K562 treated with DMSO at 1 percent for 12 hours (cell line): Measurements from ENCODE around the gene PTK6. TPM values are rescaled to one million over a fixed set of nuclear protein-coding genes. Genes with fewer than 3 reads are reported as not detected.

ENCODE experiments used
- total RNA-seq: library from RNA; unstranded; fragments of 300-600 nt; gene quantifications from 2 replicates; pipeline ENCODE4 v1.2.3, GENCODE V29; 2022; ENCODE audit not compliant: insufficient read depth

Gene PTK6
- total RNA-seq, result not detected in 2 replicates

GRCh38 chr20:63536997-63537524 is at the start of gene PTK6:
Gene PTK6 (minus strand): TSS chr20:63537376. CDS start chr20:63537314, 62 bp downstream.

DNA sequence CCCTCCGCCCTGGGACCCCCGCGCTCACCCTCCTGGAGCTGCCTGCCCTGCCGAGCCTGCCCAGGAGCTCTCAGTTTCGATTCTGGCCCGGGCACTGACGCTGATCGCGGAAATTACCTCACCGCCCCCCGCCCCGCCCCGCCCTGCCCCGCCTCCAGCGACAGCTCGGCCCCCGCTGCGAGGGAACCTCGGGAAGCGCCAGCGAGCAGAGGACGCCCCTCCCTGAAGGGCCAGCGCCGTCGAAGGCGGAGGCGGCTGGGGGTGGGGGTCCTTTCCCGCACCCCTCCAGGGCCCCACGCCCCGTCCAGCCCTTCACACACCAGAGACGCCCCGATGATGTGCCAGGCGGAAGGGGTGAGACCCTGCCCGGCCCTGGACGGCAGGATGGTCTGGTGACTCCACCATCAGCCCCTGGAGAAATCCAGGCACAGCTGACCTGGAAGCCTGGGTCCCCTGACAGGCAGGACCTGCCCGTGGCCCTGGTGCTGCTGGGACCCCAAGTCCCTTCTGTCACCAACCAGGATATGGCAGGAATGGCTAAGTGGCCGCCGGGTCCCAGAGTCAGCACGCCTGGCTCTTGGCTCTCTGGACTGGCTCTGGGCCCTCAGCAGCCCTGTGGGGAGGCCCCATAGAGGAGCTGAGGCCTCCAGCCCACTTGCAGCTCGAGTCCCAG is 37.1 kb upstream of the PTK6 start, which contains the start of gene HELZ2:
HELZ2 (minus strand) TSS at position 84 of the 673 bp plus-strand sequence. CDS start 1,854 bp downstream, outside the sequence.

DNA sequence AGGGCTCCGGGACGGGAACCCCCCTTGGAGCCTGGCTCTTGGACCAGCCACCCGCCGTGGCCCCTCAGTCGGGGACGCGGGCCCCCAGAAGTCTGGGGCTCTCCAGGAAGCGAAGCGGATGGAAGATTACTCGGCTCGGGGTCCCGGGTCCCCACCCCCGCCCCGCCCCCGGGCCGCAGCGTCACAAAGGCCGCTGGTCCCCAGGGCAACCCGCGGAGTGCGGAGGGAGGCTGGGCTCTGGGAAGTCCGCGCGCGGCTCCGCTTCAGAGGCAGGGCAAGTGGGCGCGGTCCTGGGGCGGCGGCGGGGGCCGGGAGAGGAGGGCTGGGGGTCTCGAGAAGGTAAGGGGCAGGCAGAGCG is 16.7 kb upstream of the PTK6 start, which contains the start of gene FNDC11:
FNDC11 (plus strand) TSS at position 227 of the 358 bp plus-strand sequence. CDS start 1,505 bp downstream, outside the sequence.

DNA sequence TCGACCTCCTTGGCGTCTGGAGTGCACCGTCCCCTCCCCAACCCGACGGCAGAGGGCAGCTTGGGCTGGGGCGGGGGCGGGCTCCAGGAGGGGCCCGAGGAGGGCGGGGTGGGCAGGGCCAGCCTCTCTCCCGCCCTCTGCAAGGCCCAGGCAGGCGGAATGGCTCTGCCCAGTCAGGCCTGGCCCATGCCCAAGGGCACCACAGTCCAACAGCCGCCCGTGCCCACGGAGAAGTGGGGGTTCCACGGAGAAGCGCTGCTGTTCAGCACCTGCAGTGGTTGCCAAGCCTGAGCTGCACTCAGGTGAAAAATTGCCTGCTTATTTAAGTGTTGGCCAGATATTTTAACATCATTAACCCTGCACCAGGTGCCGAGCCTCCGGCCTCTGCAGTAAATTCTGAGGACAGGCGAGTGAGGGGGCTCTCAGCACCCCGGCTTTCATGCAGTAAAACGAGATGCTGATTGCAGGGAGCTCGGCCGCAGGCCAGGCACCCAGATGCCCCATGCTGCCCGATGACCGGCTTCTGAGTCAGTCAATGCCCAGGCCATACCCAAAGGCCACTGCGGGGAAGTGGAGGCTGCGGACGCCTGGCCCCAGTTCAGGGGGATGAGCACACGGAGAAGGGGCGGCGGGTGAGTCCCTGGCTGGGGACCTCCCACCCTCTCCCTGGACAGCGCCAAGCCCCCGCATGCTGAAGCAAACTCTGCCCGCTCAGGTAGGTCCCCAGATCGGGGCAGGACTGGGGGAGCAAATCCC is 10.7 kb upstream of the PTK6 start, which contains the start of gene SRMS:
SRMS (minus strand) TSS at position 25 of the 756 bp plus-strand sequence. CDS start 286 bp downstream, outside the sequence.

DNA sequence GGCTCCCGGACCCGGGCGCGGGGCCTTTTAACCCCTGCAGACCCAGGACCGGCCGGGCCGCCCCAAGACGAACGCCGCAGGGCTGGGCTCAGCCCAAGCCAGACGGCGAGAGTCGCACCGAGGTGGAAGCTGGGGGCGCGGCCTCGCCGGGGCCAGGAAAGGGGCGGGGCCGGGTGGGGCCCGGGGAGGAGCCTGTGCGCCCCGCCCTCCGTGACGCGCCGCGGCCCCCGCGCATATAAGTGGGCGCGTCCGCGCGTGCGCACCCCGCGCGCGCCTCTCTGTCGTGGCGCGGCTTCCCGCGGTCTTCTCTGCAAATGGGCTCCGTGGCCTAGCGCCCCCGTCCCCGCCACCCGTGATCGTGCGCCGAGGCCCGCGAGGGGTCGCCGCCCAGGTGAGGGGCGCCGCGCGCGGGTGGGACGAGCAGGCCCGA is 16.7 kb downstream of the PTK6 start, which contains the start of gene PPDPF:
PPDPF (plus strand) TSS at position 262 of the 430 bp plus-strand sequence. CDS start 544 bp downstream, outside the sequence.

DNA sequence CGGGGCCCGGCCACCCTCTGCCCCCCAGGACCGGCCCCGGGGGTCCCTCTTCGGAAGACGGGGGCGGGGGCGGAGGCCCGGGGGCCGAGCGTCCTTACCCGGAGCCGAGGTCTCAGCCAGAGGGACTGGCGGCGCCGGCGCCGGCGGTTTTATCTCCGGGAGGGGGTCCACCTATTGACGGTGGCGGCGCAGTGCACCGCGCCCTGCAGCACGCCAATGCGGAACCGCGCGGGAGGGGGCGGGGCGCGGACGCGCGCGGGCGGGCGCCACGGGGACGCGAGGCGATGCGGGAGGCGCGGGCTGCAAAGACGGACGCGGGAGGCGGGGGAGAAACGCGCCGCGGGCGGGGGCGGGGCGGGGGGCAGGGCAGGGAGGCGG is 38.2 kb downstream of the PTK6 start, which contains the start of gene EEF1A2:
EEF1A2 (minus strand) TSS at position 124 of the 378 bp plus-strand sequence. CDS start 1,320 bp downstream, outside the sequence.

Other genes starting within 250 kb of the PTK6 start
- gene COL20A1, start 244.2 kb downstream of the PTK6 start, total RNA-seq, result not detected in 2 replicates
- gene CHRNA4, start 176.0 kb downstream of the PTK6 start, total RNA-seq, result not detected in 2 replicates
- not detected in 2 replicates for gene KCNQ2, start 64.7 kb downstream of the PTK6 start, total RNA-seq
- 52.9 and 73.8 TPM in 2 replicates for gene EEF1A2, start 38.3 kb downstream of the PTK6 start, total RNA-seq
- 155 and 180 TPM in 2 replicates for gene PPDPF, start 16.6 kb downstream of the PTK6 start, total RNA-seq
- gene SRMS, start 10.4 kb upstream of the PTK6 start, total RNA-seq, result not detected in 2 replicates
- gene FNDC11, start 16.8 kb upstream of the PTK6 start, total RNA-seq, result 0.52 TPM in 1 of 2 replicates, not detected in the other
- 14.7 and 45.5 TPM in 2 replicates for gene HELZ2, start 36.9 kb upstream of the PTK6 start, total RNA-seq
- gene GMEB2, start 89.7 kb upstream of the PTK6 start, total RNA-seq, result 5.8 and 9.2 TPM in 2 replicates
- 9.1 and 10.9 TPM in 2 replicates for gene STMN3, start 116.0 kb upstream of the PTK6 start, total RNA-seq
- 6.1 and 8.8 TPM in 2 replicates for gene RTEL1, start 120.9 kb upstream of the PTK6 start, total RNA-seq
- 2.3 and 2.9 TPM in 2 replicates for gene TNFRSF6B, start 159.3 kb upstream of the PTK6 start, total RNA-seq
- gene ARFRP1, start 170.6 kb upstream of the PTK6 start, total RNA-seq, result 28.6 and 32.5 TPM in 2 replicates
- 10.2 and 14.4 TPM in 2 replicates for gene ZGPAT, start 170.7 kb upstream of the PTK6 start, total RNA-seq
- 14.9 and 18.6 TPM in 2 replicates for gene LIME1, start 199.3 kb upstream of the PTK6 start, total RNA-seq
- 43.8 and 55.1 TPM in 2 replicates for gene SLC2A4RG, start 202.4 kb upstream of the PTK6 start, total RNA-seq